Astrocyte of the cerebellum (primary cell): ENCODE measurements around the gene UBE2D2.

Source experiments
- DNase-seq: peaks from one replicate; pipeline ENCODE4 v3.0.0-alpha.2; 2011; ENCODE audit warnings: low read depth
- H3K4me3 ChIP-seq: 2 replicates; pipeline ENCODE4 v1.5.1; 2011; ENCODE audit warnings: mild to moderate bottlenecking, low read depth, low read length, moderate library complexity
- CTCF ChIP-seq: IDR thresholded peaks from 2 replicates; pipeline ENCODE4 v1.5.1; 2012; ENCODE audit warnings: low read length, low read depth, moderate library complexity, mild to moderate bottlenecking; ENCODE audit errors: missing control alignments
- in situ Hi-C: cut with HindIII; loops from 2 replicates; pipeline ENCODE4 v1.10.0; 2017; ENCODE audit warnings: low sequenced_read_pairs

UBE2D2 gene

GRCh38 chr5:139671096-139671841 is 110.1 kb downstream of the UBE2D2 start:
- no peak for DNase-seq
- TF ChIP-seq CTCF, result no peak
- no peak overlapping the region for H3K4me3 ChIP-seq
- in situ Hi-C loops, result no loop called here

GRCh38 chr5:139675213-139675612 is 114.1 kb downstream of the UBE2D2 start:
- in situ Hi-C loops, result no loop called here
- H3K4me3 ChIP-seq, result no peak overlapping the region
- no peak for TF ChIP-seq CTCF
- no peak for DNase-seq

- no peak for DNase-seq
- in situ Hi-C loops, result no loop called here
- no peak for TF ChIP-seq CTCF
- H3K4me3 ChIP-seq, result no peak overlapping the region
These were observed 114.7 kb downstream of the UBE2D2 start for GRCh38 chr5:139675825-139676224.

- H3K4me3 ChIP-seq, result no peak overlapping the region
- in situ Hi-C loops, result no loop called here
- DNase-seq, result no peak
- TF ChIP-seq CTCF, result no peak
These were observed 115.3 kb downstream of the UBE2D2 start for GRCh38 chr5:139676406-139676805.

GRCh38 chr5:139676951-139677735 is 116.0 kb downstream of the UBE2D2 start:
- DNase-seq, result no peak
- in situ Hi-C loops, result no loop called here
- no peak for TF ChIP-seq CTCF
- no peak overlapping the region for H3K4me3 ChIP-seq
